Neural cell (in vitro differentiated cells): Measurements from ENCODE around the gene TAOK1.

Experiments
- EP300 ChIP-seq: fragments of 450-650 bp; conservative IDR thresholded peaks from 2 replicates; pipeline ENCODE4 v1.6.1; 2014; ENCODE audit warnings: antibody characterized with exemption, mild to moderate bottlenecking, moderate library complexity; ENCODE audit not compliant: poor library complexity, severe bottlenecking
- EZH2 ChIP-seq: fragments of 200-600, 300-800 bp; shearing (Covaris generic), sonication (generic); IDR thresholded peaks from 2 replicates; pipeline ENCODE4 v1.6.1; 2014; ENCODE audit warnings: antibody characterized with exemption, low read length, borderline replicate concordance, mild to moderate bottlenecking; ENCODE audit not compliant: insufficient read depth, poor library complexity, severe bottlenecking
- POLR2AphosphoS5 ChIP-seq: IDR thresholded peaks from 2 replicates; pipeline ENCODE4 v1.6.1; 2012
- RAD21 ChIP-seq: fragments of 450-650 bp; conservative IDR thresholded peaks from 2 replicates; pipeline ENCODE4 v1.6.1; 2014; ENCODE audit warnings: antibody characterized with exemption, mild to moderate bottlenecking, moderate library complexity
- REST ChIP-seq: IDR thresholded peaks from 2 replicates; pipeline ENCODE4 v1.6.1; 2012; ENCODE audit warnings: borderline replicate concordance
- SMC3 ChIP-seq: fragments of 450-650 bp; conservative IDR thresholded peaks from 2 replicates; pipeline ENCODE4 v1.6.1; 2014; ENCODE audit warnings: antibody characterized with exemption, mild to moderate bottlenecking, moderate library complexity; ENCODE audit not compliant: poor library complexity
- TF ChIP-seq, protein P1 (sequence below): fragments of 450-650 bp; IDR thresholded peaks from 2 replicates; pipeline ENCODE4 v1.5.1; 2014; ENCODE audit warnings: antibody characterized with exemption, mild to moderate bottlenecking, moderate library complexity; ENCODE audit not compliant: poor library complexity, severe bottlenecking

DNA sequence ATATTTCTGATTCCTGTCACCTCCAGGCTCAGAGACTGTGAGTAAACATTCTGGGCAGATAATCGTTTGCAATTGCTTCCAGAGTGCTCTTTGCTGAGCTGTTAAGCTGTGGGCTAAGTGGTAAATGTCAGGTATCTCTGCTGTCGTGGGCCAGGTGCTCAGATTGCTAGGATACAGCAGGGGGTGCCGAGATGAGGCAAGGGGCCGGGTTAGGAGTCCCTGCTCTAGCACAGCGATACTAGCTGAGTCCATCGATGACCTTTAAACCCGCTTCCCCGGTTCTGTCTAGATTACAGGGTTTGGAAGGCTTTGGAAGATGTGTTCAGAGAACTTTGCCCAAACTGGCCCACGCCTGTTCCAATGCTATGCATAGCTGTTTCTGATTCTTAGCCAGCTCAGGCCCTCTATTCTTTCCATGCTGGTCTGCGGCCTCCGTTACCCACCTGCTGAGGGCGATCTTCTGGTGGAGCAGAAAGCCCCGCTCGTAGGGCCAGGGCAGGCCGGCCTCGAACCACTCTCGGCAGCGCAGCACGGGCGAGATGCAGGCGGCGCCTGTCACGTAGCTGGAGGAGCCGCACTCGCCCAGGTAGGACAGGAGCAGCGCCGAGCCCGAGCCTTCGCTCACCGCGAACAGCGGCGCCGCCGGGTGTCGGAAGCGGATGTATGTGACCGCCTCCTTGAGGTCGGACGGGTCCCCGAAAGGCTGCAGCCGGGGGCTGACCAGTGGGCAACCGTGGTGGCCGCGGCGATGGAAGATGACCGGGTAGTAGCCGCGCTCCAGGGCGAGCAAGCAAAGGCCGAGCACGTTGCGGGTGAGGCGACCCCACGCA is 175.7 kb downstream of the TAOK1 start:
- TF ChIP-seq, protein P1, sequence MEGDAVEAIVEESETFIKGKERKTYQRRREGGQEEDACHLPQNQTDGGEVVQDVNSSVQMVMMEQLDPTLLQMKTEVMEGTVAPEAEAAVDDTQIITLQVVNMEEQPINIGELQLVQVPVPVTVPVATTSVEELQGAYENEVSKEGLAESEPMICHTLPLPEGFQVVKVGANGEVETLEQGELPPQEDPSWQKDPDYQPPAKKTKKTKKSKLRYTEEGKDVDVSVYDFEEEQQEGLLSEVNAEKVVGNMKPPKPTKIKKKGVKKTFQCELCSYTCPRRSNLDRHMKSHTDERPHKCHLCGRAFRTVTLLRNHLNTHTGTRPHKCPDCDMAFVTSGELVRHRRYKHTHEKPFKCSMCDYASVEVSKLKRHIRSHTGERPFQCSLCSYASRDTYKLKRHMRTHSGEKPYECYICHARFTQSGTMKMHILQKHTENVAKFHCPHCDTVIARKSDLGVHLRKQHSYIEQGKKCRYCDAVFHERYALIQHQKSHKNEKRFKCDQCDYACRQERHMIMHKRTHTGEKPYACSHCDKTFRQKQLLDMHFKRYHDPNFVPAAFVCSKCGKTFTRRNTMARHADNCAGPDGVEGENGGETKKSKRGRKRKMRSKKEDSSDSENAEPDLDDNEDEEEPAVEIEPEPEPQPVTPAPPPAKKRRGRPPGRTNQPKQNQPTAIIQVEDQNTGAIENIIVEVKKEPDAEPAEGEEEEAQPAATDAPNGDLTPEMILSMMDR: peak; percentile 26
- TF ChIP-seq EP300 (peak; percentile 52), EZH2 (no peak), POLR2AphosphoS5 (peak; percentile 89), RAD21 (no peak), REST (no peak), SMC3 (no peak)
